Activated naive CD8-positive, alpha-beta T cell treated with anti-CD3 and anti-CD28 coated beads, Interleukin-2, amount 50 U/mL, for 16 hours (primary cell): ENCODE results near the gene GAK.
"Not testable (repeated sequence)": the region's sequence is repeated elsewhere in the genome, so short reads cannot be mapped to it uniquely, and the experiment has no call there.

Experiments used
- DNase-seq: peaks from one replicate; pipeline ENCODE4 v3.0.0-alpha.2; 2020; ENCODE audit warnings: low read depth, low spot score

The GAK gene

GRCh38 chr4:952881-953573 lies 20.9 kb upstream of the GAK start:
- no peak for DNase-seq

GRCh38 chr4:951594-952468 lies 19.7 kb upstream of the GAK start:
- no peak for DNase-seq

GRCh38 chr4:951186-951585 lies 19.1 kb upstream of the GAK start:
- DNase-seq, result no peak

- DNase-seq, result no peak
Measured at GRCh38 chr4:950136-951020, 18.3 kb upstream of the GAK start.

- no peak for DNase-seq
Measured at GRCh38 chr4:949656-950055, 17.5 kb upstream of the GAK start.

GRCh38 chr4:948936-949300 lies 16.8 kb upstream of the GAK start:
- no peak for DNase-seq

- no peak for DNase-seq
Measured at GRCh38 chr4:948101-948935, 16.2 kb upstream of the GAK start.

- DNase-seq, result no peak
Measured at GRCh38 chr4:947491-947971, 15.4 kb upstream of the GAK start.

GRCh38 chr4:946517-947471 lies 14.7 kb upstream of the GAK start:
- DNase-seq, result no peak

GRCh38 chr4:946103-946450 lies 14.0 kb upstream of the GAK start:
- no peak for DNase-seq

- DNase-seq, result no peak
Measured at GRCh38 chr4:945274-946102, 13.4 kb upstream of the GAK start.

- DNase-seq, result not testable (repeated sequence)
Measured at GRCh38 chr4:939508-939907, 7.4 kb upstream of the GAK start.

- DNase-seq, result no peak
Measured at GRCh38 chr4:932713-933070, 576 bp upstream of the GAK start.

- DNase-seq, result no peak
Measured at GRCh38 chr4:931194-931959, 739 bp downstream of the GAK start.

- no peak for DNase-seq
Measured at GRCh38 chr4:930827-931193, 1.3 kb downstream of the GAK start.

- DNase-seq, result no peak
Measured at GRCh38 chr4:930028-930551, 2.0 kb downstream of the GAK start.

- no peak for DNase-seq
Measured at GRCh38 chr4:929096-929765, 2.9 kb downstream of the GAK start.

GRCh38 chr4:927566-927965 lies 4.5 kb downstream of the GAK start:
- not testable (repeated sequence) for DNase-seq
